Skeletal muscle tissue (tissue), 4 donors: ENCODE results near the gene CNKSR3. TPM values are rescaled to one million over a fixed set of nuclear protein-coding genes. Genes with fewer than 3 reads are reported as not detected.
A peak's percentile ranks its signal among the peaks of the same experiment; 100 is the strongest.
"Not testable (repeated sequence)": the region's sequence is repeated elsewhere in the genome, so short reads cannot be mapped to it uniquely, and the experiment has no call there.

Source experiments
- H3K27ac ChIP-seq: one replicate; pipeline ENCODE4 v1.7.0; 2013; ENCODE audit warnings: mild to moderate bottlenecking, low read depth, low read length, inconsistent platforms
- H3K27me3 ChIP-seq, 3 donors: one replicate each; pipeline ENCODE4 v1.7.0; 2013; ENCODE audit warnings: low read length in 3 of 3; ENCODE audit not compliant: control insufficient read depth in 3 of 3, insufficient read depth in 3 of 3
- H3K36me3 ChIP-seq, 3 donors: one replicate each; pipeline ENCODE4 v1.7.0; 2013; ENCODE audit warnings: low read length in 3 of 3; ENCODE audit not compliant: control insufficient read depth in 3 of 3, insufficient read depth in 3 of 3
- H3K4me1 ChIP-seq, 3 donors: one replicate each; pipeline ENCODE4 v1.7.0; 2013; ENCODE audit warnings: low read length in 3 of 3, mild to moderate bottlenecking in 3 of 3; ENCODE audit not compliant: control insufficient read depth in 3 of 3, insufficient read depth in 3 of 3
- H3K4me3 ChIP-seq, 3 donors: one replicate each; pipeline ENCODE4 v1.7.0; 2013; ENCODE audit warnings: low read length in 3 of 3
- H3K9ac ChIP-seq, 3 donors: one replicate each; pipeline ENCODE4 v1.7.0; 2013; ENCODE audit warnings: low read length in 3 of 3, mild to moderate bottlenecking in 3 of 3, moderate library complexity in 2 of 3, low read depth in 1 of 3
- H3K9me3 ChIP-seq, 3 donors: one replicate each; pipeline ENCODE4 v1.7.0; 2013; ENCODE audit warnings: low read length in 3 of 3; ENCODE audit not compliant: control insufficient read depth in 3 of 3
- total RNA-seq: library from RNA; depleted of rRNA; stranded (reverse); fragments of >200 nt; gene quantifications from one replicate; pipeline ENCODE4 v1.2.3, GENCODE V29; 2014
- donor health status: Osteomylitis.

CNKSR3 gene
- total RNA-seq, 1 donor from 2014 or later, result 3.7 TPM

GRCh38 chr6:154529957-154530356 is 19.5 kb upstream of the CNKSR3 start:
- Histone ChIP-seq H3K27me3 (no peaks in the 10 kb centered on the region), H3K9me3 (no peaks in the 10 kb centered on the region), H3K36me3 (no peaks in the 10 kb centered on the region), H3K27ac (no peak overlapping the region), H3K9ac (no peak overlapping the region), H3K4me1 (no peaks in the 10 kb centered on the region), H3K4me3 (no peak overlapping the region)

GRCh38 chr6:154528310-154528915 is 17.9 kb upstream of the CNKSR3 start:
- Histone ChIP-seq H3K4me1 (no peaks in the 10 kb centered on the region), H3K9me3 (no peaks in the 10 kb centered on the region), H3K27me3 (no peaks in the 10 kb centered on the region), H3K9ac (no peak overlapping the region), H3K4me3 (no peak overlapping the region), H3K27ac (no peak overlapping the region), H3K36me3 (no peaks in the 10 kb centered on the region)

- Histone ChIP-seq H3K4me3 (no peak overlapping the region), H3K9ac (no peak overlapping the region), H3K27ac (no peak overlapping the region), H3K36me3 (no peaks in the 10 kb centered on the region), H3K4me1 (no peaks in the 10 kb centered on the region), H3K9me3 (no peaks in the 10 kb centered on the region), H3K27me3 (no peaks in the 10 kb centered on the region)
Measured at GRCh38 chr6:154526996-154527395, 16.5 kb upstream of the CNKSR3 start.

- Histone ChIP-seq H3K27ac (no peak overlapping the region), H3K4me3 (no peak overlapping the region), H3K36me3 (no peaks in the 10 kb centered on the region), H3K9me3 (no peaks in the 10 kb centered on the region), H3K27me3 (no peaks in the 10 kb centered on the region), H3K4me1 (no peaks in the 10 kb centered on the region), H3K9ac (no peak overlapping the region)
Measured at GRCh38 chr6:154522576-154522975, 12.1 kb upstream of the CNKSR3 start.

- Histone ChIP-seq H3K27me3 (no peaks in the 10 kb centered on the region), H3K36me3 (no peaks in the 10 kb centered on the region), H3K27ac (no peak overlapping the region), H3K9ac (no peak overlapping the region), H3K9me3 (no peaks in the 10 kb centered on the region), H3K4me3 (no peak overlapping the region), H3K4me1 (no peaks in the 10 kb centered on the region)
Measured at GRCh38 chr6:154521412-154521811, 10.9 kb upstream of the CNKSR3 start.

GRCh38 chr6:154520280-154520679 is 9.8 kb upstream of the CNKSR3 start:
- no peaks in the 10 kb centered on the region for H3K27me3 ChIP-seq
- H3K36me3 ChIP-seq, result no peaks in the 10 kb centered on the region

GRCh38 chr6:154518396-154518795 is 7.9 kb upstream of the CNKSR3 start:
- Histone ChIP-seq H3K36me3 (no peaks in the 10 kb centered on the region), H3K27ac (no peak overlapping the region), H3K9ac (no peak overlapping the region), H3K27me3 (no peaks in the 10 kb centered on the region), H3K4me1 (no peaks in the 10 kb centered on the region), H3K4me3 (no peak overlapping the region), H3K9me3 (no peaks in the 10 kb centered on the region)

More at GRCh38 chr6:154520280-154520679, 9.8 kb upstream of the CNKSR3 start:
- no peak overlapping the region for H3K27ac ChIP-seq
- H3K4me1 ChIP-seq, result no peaks in the 10 kb centered on the region
- no peak overlapping the region for H3K4me3 ChIP-seq
- no peak overlapping the region for H3K9ac ChIP-seq
- H3K9me3 ChIP-seq, result no peaks in the 10 kb centered on the region

GRCh38 chr6:154516276-154516675 is 5.8 kb upstream of the CNKSR3 start:
- no peaks in the 10 kb centered on the region for H3K4me1 ChIP-seq
- H3K4me3 ChIP-seq, result peak overlapping the region in 1 of 3 donors; percentile 40
- no peaks in the 10 kb centered on the region for H3K27me3 ChIP-seq
- no peaks in the 10 kb centered on the region for H3K36me3 ChIP-seq
- H3K9me3 ChIP-seq, result no peaks in the 10 kb centered on the region
- H3K27ac ChIP-seq, result peak overlapping the region; percentile 21
- peak overlapping the region in 1 of 3 donors; percentile 42 for H3K9ac ChIP-seq

GRCh38 chr6:154515826-154516225 is 5.3 kb upstream of the CNKSR3 start:
- Histone ChIP-seq H3K4me1 (no peaks in the 10 kb centered on the region), H3K9ac (no peak overlapping the region), H3K27ac (peak overlapping the region; percentile 21), H3K36me3 (no peaks in the 10 kb centered on the region), H3K9me3 (no peaks in the 10 kb centered on the region), H3K4me3 (peak overlapping the region in 1 of 3 donors; percentile 40), H3K27me3 (no peaks in the 10 kb centered on the region)

GRCh38 chr6:154515076-154515475 is 4.6 kb upstream of the CNKSR3 start:
- not testable (repeated sequence) for H3K4me1 ChIP-seq, H3K36me3 ChIP-seq, H3K27me3 ChIP-seq, H3K27ac ChIP-seq, H3K9me3 ChIP-seq, H3K9ac ChIP-seq, H3K4me3 ChIP-seq
